Measurements from ENCODE around the gene LDLRAD2.

Gene LDLRAD2

GRCh38 chr1:21845646-21846641 lies 33.9 kb downstream of the LDLRAD2 start:
- DNase-seq = no peak

DNA sequence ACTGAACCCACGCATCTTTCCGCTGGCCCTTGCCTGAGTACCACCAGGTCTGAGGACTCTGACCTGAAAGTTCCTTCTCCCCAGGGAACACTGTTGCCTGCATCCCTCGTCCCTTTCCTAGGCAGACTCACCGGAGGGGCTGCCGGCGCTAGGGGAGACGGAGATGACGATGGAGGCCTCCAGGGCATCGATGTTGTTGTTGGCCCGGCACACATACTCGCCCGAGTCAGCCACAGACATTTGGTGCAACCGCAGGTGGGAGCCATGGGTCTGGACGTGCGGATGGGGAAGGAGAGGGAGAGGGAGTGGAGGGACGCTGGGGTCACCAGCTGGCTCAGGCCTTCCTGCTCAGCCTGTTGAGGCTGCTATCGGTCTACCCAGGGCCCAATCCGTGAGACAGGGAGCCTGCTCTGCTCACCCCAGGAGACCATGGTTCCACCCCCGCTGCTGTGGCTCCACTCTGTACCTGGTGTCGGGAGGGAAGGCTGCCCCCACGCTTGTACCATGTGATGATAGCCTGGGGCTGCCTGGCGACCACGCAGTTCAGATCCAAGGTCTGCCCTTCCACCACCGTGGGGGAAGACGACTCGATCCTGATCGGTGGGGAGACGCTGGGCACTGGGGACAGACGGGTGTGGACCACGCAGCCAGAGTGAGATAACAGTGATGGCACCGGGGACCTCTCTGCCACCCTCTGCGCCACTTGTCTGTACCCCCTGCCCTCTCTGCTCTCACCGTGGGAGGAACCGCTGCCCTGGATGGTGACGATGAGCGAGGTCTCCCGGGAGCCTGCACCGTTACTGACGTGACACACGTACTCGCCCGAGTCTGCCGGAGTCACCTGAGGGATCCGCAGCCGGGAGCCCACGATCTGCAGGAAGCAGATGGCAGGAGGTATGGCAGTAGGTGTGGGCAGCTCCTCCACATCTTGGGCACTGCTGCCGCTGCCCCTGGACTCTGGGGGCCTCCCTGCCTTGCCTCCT lies 35.4 kb downstream of the LDLRAD2 start:
- DNase-seq = no peak

DNA sequence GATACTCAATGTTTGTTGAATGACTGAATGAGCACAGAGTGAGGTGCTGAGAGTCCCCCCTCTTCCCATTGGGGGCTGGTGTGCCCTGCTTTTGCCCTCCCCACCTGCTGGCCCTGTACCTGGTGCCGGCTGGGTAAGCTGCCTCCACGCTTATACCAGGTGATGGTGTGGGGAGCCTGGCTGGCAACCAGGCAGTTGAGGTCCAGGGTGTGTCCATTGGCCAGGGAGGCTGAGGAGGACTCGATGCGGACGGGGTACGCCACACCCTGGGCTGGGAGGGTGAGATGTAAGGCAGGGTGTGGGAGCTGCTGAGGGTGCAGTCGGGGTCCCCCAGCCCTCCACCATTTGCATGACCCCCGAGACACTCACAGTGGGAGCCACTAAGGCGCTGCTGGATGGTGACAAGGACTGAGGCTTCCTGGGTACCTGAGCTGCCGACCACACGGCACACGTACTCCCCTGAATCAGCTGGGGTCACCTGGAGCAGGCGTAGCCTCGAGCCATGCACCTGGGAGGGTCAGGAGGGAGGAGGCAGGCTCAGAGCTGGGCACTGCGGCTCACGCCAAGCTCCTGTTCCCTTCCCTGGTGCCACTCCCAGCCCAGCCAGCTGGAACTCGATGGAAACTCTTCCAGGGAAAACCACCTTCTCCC lies 36.6 kb downstream of the LDLRAD2 start:
- no peak for DNase-seq

GRCh38 chr1:21849909-21850576 lies 38.0 kb downstream of the LDLRAD2 start:
- no peak for DNase-seq

DNA sequence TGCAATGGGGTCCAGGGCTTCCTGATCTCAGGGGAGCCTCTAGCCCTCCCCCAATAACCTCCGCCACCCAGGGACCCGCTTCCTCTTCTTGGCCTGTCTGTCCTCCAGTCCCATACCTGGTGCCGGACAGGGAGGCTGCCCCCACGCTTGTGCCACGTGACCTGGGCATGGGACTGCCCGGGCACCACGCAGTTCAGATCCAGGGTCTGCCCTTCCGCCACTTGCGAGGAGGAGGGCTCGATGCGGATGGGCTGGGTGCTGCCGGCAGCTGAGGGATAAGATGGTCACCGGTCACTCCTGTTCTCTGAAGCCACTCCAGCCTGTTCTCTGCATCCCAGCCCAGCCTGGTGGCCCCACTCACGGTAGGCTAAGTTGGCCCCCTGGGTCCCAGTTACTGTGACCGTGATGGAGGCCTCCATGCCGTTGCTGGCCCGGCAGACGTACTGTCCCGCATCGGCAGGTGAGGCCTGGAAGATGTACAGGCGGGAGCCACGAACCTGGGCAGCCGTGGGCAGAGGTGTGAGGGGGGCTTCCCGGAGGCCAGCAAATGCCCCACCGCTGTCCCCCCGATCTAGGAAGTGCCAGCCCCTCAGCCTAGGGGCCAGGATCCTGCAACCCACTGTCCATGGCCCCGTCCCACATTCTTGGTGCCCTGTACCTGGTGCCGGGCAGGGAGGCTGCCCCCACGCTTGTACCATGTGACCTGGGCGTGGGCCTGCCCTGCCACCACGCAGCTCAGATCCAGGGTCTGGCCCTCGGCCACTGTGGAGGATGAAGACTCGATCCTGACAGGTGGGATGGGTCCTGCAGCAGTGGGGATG lies 39.6 kb downstream of the LDLRAD2 start:
- no peak for DNase-seq

DNA sequence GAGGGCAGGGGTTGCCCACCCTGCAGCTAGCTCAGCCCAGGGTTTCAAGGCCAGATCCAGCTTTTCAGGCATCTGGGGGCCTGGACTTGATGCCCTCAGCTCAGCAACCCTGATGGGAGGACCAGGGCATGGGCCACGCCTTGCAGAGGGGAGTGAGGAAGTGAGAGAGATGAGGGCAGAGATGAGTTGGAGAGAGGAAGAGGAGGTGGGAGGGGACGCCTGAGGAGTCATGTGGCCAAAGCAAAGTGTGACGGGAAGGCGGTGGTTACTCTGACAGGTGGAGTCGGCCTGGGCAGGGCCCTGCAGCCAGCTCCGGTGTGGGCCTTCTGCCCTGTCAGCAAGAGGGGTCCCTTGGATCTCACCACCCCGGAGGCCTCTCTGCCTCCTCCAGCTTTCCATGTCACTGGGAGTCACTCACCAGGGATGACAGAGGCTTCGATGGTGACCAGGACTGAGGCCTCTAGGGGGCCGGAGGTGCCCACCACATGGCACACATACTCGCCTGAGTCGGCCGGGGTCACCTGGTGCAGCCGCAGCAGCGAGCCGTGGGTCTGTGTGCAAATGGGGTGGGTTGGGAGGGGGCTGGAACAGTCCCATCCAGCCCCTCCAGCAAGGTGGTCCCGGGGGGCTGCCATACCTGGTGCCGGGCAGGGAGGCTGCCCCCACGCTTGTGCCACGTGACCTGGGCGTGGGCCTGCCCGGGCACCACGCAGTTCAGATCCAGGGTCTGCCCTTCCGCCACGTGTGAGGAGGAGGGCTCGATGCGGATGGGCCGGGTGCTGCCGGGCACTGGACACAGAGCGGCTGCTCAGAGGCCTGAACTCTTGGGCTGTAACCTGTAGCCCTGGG lies 40.4 kb downstream of the LDLRAD2 start:
- DNase-seq = no peak

DNA sequence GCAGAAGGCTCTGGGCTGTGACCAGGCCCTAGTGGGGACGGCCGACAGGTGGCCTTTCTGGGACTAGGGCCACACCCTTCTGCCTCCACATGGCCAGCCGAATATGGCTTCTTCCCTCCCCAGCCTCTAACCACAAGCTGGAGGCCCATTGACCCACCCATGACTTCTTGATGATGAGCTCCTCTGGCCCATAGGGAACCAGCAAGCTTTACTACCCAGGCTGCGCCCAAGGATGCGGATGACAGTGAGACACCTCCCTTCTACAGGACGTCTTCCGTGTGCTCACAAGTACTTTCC lies 41.0 kb downstream of the LDLRAD2 start:
- DNase-seq = no peak

GRCh38 chr1:21854090-21854750 lies 42.2 kb downstream of the LDLRAD2 start:
- DNase-seq = no peak

DNA sequence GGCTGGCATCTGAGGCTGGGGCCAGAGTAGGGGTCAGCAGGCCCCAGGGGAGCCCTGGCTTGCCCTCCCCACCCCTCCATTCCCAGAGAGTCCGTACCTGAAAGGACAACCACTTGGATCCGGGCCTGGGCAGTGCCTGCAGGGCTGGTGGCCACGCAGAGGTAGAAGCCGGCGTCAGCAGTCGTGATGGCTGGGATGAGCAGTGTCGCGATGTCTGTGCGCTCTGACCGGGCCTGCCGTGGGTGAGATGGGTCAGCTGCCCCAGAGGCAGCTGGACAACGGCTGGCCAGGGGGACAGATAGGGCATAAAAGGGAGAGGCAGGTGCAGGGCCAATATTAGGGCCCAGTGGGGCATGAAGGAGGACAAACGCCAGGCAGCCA lies 42.7 kb downstream of the LDLRAD2 start:
- no peak for DNase-seq

DNA sequence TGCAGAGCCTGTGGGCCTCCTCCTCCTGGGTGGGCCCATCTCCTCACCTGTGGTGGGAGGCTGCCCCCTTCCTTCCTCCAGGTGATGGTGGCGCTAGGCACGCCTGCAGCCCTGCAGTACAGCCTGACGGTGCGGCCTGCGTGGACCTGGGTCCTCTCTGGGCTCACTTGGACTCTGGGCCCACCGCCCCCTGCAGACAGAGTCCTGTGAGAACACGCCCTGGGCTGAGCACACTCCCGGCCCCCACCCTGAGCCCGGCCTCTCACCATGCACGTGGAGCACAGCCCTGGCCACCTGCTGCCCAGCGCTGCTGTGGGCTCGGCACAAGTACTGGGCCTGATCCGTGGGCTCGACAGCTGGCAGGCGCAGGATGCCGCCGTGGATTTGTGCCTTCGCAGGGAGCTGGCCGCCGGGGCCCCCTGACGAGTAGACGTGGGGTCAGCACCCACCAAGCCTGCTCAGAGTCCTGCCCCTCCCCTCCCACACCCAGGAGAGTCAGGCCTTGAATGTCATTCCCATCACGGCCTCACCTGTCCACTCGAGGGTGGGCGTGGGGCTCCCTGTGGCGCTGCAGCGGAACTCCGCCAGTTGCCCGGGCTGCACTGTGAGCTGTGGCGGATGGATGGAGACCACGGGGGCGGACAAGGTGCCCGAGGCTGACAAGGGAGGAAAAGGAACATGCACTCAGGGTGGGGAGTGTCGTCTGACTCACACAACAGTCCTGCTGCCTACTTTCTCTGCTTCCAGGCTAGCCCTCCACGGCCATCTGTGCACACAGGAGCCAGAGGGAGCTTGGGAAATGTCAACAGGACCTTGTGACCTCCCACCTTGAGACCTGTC lies 43.4 kb downstream of the LDLRAD2 start:
- no peak for DNase-seq

DNA sequence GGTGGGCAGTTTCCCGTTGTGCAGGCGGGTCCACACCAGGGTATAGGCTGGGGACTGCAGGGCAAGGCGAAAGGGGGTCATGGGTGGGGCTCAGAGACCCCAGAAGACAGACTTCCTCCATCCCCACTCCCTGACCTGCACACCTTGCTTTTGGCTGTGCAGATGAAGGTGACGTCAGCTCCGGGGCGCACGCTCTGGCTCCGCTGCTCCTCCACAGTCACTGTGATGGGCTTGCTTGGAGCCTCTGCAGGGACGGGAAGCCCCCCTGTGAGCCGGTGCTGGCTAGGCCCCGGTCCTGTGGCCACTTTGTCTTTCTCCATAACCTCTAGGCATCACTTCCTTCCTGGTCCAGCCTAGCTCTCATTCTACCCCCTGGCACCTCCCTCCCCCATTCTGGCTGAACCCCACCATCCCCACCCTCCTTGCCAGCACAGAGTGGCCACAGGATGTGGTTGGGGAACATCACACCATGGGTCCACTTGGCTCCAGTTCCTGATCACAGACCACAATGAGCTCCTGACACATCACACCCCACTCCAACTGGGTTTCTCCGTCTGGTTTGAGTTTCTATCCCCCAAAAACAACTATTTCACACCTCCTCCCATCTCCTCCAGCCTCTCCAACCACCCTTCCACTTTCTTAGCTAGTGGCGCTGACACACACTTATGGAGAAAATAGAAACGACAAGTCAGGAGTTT lies 45.2 kb downstream of the LDLRAD2 start:
- DNase-seq = no peak

GRCh38 chr1:21857840-21858670 lies 46.0 kb downstream of the LDLRAD2 start:
- no peak for DNase-seq

- no peak for DNase-seq
Observed at GRCh38 chr1:21859669-21860179, 47.7 kb downstream of the LDLRAD2 start.

- no peak for DNase-seq
Observed at GRCh38 chr1:21860971-21861370, 48.9 kb downstream of the LDLRAD2 start.

- no peak for DNase-seq
Observed at GRCh38 chr1:21861602-21862429, 49.8 kb downstream of the LDLRAD2 start.

DNA sequence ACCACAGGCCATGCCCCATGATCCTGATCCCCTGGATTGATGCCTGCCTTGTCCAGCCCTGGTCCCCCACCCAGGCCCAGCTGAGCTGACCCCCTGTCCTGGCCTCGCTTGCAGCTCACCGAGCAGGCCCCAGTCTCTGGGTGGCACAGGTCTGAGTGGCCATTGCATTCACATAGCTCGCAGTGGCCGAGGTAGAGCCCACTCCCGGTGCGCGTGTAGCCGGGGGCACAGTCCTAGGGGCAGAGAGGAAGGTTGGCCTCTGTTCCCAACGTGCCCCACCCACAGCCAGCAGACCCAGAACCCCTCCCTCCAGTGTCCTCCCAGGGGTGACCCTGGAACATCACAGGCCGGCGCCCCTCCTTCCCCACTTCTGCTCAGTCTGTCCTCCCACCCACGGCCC lies 51.9 kb downstream of the LDLRAD2 start:
- no peak for DNase-seq
